ENCODE results near the gene EMP3.
"Not testable (repeated sequence)": the region's sequence is repeated elsewhere in the genome, so short reads cannot be mapped to it uniquely, and the experiment has no call there.

The EMP3 gene

DNA sequence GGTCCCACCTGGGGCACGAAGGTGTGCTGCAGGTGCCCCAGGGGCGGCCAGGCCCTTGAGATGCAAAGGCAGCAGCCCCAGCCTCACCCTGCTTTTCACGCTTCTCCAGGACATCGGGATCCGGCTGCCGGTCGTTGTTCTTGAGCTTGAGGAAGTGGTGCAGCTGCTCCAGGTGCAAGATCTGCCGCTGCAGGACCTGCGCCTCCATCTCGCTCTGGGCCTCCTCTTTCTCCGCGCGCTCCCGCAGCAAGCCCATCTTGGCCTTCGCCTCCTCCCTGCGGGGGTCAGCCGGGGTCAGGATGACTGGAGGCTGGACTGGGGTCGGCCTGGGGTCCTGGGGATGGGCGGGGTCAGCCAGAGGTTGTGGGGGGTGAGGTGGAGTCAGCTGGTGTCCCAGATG lies 21.5 kb upstream of the EMP3 start:
- TF ChIP-seq, protein P1, sequence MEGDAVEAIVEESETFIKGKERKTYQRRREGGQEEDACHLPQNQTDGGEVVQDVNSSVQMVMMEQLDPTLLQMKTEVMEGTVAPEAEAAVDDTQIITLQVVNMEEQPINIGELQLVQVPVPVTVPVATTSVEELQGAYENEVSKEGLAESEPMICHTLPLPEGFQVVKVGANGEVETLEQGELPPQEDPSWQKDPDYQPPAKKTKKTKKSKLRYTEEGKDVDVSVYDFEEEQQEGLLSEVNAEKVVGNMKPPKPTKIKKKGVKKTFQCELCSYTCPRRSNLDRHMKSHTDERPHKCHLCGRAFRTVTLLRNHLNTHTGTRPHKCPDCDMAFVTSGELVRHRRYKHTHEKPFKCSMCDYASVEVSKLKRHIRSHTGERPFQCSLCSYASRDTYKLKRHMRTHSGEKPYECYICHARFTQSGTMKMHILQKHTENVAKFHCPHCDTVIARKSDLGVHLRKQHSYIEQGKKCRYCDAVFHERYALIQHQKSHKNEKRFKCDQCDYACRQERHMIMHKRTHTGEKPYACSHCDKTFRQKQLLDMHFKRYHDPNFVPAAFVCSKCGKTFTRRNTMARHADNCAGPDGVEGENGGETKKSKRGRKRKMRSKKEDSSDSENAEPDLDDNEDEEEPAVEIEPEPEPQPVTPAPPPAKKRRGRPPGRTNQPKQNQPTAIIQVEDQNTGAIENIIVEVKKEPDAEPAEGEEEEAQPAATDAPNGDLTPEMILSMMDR (IDR thresholded peaks at IDR 0.05; ENCODE audit: poor library complexity, severe bottlenecking) = no peak
- H3K36me3 ChIP-seq (ENCODE audit: low read depth) = no peaks in the 10 kb centered on the region
- DNase-seq (ENCODE audit: low spot score) (no peak), ATAC-seq (ENCODE audit: low read depth) (no peak)
- no peak overlapping the region for H3K4me3 ChIP-seq (ENCODE audit: severe bottlenecking)
- no peak overlapping the region for H3K27ac ChIP-seq (ENCODE audit: poor library complexity, severe bottlenecking)
- H3K27me3 ChIP-seq (ENCODE audit: insufficient read depth, poor library complexity, severe bottlenecking) = no peaks in the 10 kb centered on the region
- no peaks in the 10 kb centered on the region for H3K4me1 ChIP-seq (ENCODE audit: insufficient read depth, poor library complexity, severe bottlenecking)
- H3K9me3 ChIP-seq (ENCODE audit: severe bottlenecking) = no peaks in the 10 kb centered on the region

DNA sequence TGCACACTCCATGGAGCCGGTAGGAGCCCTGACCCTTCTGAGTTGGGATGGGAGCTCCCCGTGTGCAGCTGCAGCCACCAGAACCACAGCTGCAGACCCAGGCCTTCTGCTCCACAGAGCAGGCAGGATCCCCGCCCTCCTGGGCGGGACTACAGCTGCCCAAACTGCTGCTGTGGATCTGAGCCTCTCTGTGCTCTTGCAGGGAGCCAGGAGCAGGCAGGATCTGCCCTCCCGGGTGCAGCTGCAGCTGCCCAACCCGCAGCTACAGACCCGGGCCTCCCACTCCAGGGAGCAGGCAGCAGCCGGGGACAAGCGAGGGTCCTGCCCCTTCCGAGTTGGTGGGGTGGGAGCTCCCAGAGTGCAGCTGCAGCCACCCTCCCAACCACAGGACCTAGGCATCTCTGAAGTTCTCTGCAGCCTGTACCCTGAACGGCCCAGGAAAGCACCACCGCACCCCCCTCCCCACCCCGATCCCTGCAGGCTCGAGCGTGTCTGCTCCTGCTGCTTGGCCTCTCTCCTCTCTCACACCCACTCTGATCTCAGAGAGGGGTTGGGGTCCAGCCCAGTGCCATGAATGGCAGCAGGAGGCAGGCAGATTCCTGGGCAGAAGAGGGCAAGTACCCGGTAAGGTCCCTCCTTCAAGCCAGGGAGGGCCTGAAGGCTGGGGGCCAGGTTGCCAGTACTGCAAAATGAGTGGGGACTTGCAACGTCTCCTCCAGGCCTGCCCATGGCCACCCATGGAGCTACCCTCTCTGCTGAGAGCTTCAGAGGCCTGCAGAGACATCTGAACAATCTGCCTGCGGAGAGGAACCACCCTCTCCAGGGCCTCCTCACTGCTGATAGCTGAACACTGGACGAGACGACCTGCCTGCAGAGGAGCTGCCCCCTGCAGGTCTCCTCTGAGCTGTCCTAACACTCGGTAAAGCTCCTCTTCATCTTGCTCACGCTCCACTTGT lies 16.4 kb upstream of the EMP3 start:
- no peaks in the 10 kb centered on the region for H3K27me3 ChIP-seq (ENCODE audit: insufficient read depth, poor library complexity, severe bottlenecking)
- H3K4me1 ChIP-seq (ENCODE audit: insufficient read depth, poor library complexity, severe bottlenecking) = no peaks in the 10 kb centered on the region
- H3K36me3 ChIP-seq (ENCODE audit: low read depth) = no peaks in the 10 kb centered on the region
- no peak overlapping the region for H3K4me3 ChIP-seq (ENCODE audit: severe bottlenecking)
- TF ChIP-seq, protein P1 (IDR thresholded peaks at IDR 0.05; ENCODE audit: poor library complexity, severe bottlenecking) = no peak
- peak; percentile 61 for DNase-seq (ENCODE audit: low spot score)
- no peaks in the 10 kb centered on the region for H3K9me3 ChIP-seq (ENCODE audit: severe bottlenecking)
- peak; percentile 35; the same call in 1 of the 3 replicates for ATAC-seq (ENCODE audit: low read depth)
- no peak overlapping the region for H3K27ac ChIP-seq (ENCODE audit: poor library complexity, severe bottlenecking)

DNA sequence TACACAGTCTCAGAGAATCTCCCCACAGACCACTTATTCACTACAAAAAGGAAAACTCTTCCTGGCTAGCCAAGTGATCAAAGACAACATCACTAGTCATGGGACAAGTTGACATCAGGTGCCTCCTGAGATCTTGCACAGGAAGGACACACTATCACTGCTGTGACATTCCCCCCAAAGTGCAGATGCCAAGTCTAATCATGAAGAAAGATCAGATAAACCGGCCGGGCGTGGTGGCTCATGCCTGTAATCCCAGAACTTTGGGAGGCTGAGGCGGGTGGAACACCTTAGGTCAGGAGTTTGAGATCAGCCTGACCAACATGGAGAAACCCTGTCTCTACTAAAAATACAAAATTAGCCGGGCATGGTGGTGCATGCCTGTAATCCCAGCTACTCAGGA lies 15.6 kb upstream of the EMP3 start:
- not testable (repeated sequence) for H3K4me3 ChIP-seq (ENCODE audit: severe bottlenecking); H3K27me3 ChIP-seq (ENCODE audit: insufficient read depth, poor library complexity, severe bottlenecking); H3K27ac ChIP-seq (ENCODE audit: poor library complexity, severe bottlenecking); H3K36me3 ChIP-seq (ENCODE audit: low read depth); DNase-seq (ENCODE audit: low spot score); H3K9me3 ChIP-seq (ENCODE audit: severe bottlenecking); H3K4me1 ChIP-seq (ENCODE audit: insufficient read depth, poor library complexity, severe bottlenecking); ATAC-seq (ENCODE audit: low read depth)

DNA sequence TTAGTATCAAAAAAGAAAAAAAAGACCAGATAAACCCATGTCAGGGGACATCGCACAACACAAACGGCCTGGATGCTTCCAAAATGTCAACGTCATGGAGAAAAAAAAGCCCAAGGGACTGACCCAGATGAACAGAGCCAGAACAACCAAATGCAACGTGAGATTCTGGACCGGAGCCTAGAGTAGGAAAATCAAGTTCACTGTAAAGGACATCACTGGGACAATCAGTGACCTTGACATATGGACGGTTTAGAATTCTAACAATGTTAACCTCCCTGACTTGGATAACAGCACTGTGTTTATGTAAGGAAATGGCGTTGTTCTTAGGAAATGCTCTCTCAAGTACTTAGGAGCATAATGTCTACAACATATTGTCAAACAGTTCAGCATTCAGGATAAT lies 15.1 kb upstream of the EMP3 start:
- DNase-seq (ENCODE audit: low spot score) = no peak
- Histone ChIP-seq H3K4me1 (ENCODE audit: insufficient read depth, poor library complexity, severe bottlenecking) (no peaks in the 10 kb centered on the region), H3K27ac (ENCODE audit: poor library complexity, severe bottlenecking) (no peak overlapping the region), H3K27me3 (ENCODE audit: insufficient read depth, poor library complexity, severe bottlenecking) (no peaks in the 10 kb centered on the region), H3K4me3 (ENCODE audit: severe bottlenecking) (no peak overlapping the region), H3K9me3 (ENCODE audit: severe bottlenecking) (no peaks in the 10 kb centered on the region), H3K36me3 (ENCODE audit: low read depth) (no peaks in the 10 kb centered on the region)
- ATAC-seq (ENCODE audit: low read depth) = no peak
- TF ChIP-seq, protein P1 (IDR thresholded peaks at IDR 0.05; ENCODE audit: poor library complexity, severe bottlenecking) = no peak

DNA sequence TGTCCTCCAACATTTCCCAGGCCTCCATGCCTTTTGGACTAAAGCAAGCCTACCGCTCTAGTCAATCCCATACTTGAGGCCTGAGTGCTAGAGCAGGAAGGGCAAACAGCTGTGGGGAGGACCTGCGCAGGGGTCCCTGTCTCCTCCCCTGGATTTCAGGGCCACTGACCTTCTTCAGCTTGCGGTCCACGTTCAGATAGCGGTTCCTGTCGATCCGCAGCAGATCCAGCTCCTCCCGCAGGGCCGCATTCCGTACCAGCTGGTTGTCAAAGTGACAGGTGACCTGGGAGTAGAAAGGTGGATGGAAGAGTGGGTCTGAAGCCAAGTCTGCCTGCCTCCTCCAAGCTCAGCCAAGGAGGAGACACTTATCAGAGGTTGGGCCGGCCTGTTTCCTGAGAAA lies 14.0 kb upstream of the EMP3 start:
- Histone ChIP-seq H3K27me3 (ENCODE audit: insufficient read depth, poor library complexity, severe bottlenecking) (no peaks in the 10 kb centered on the region), H3K4me3 (ENCODE audit: severe bottlenecking) (no peak overlapping the region), H3K9me3 (ENCODE audit: severe bottlenecking) (no peaks in the 10 kb centered on the region), H3K36me3 (ENCODE audit: low read depth) (no peaks in the 10 kb centered on the region), H3K27ac (ENCODE audit: poor library complexity, severe bottlenecking) (no peak overlapping the region), H3K4me1 (ENCODE audit: insufficient read depth, poor library complexity, severe bottlenecking) (no peaks in the 10 kb centered on the region)
- ATAC-seq (ENCODE audit: low read depth) (no peak), DNase-seq (ENCODE audit: low spot score) (no peak)
- TF ChIP-seq, protein P1 (IDR thresholded peaks at IDR 0.05; ENCODE audit: poor library complexity, severe bottlenecking) = no peak
